Germinal center (tissue), 1 donor: ENCODE measurements around the gene TUBA8.
"Not testable (repeated sequence)": the region's sequence is repeated elsewhere in the genome, so short reads cannot be mapped to it uniquely, and the experiment has no call there.

Source experiments
- DNase-seq: peaks from one replicate; pipeline ENCODE4 v3.0.0; 2012; ENCODE audit warnings: mixed read lengths, low spot score

Gene TUBA8

GRCh38 chr22:18077639-18078328, 32.8 kb upstream of the TUBA8 start, which contains the start of gene PEX26:
TSS of gene PEX26 (plus strand) at chr22:18077990. CDS start at chr22:18078377, 387 bp downstream.
- peak; percentile 95 for DNase-seq

GRCh38 chr22:18078329-18079041, 32.1 kb upstream of the TUBA8 start:
- peak; percentile 40 for DNase-seq

- no peak for DNase-seq
These were observed 30.8 kb upstream of the TUBA8 start for GRCh38 chr22:18079706-18080233.

GRCh38 chr22:18081416-18081815, 29.2 kb upstream of the TUBA8 start:
- no peak for DNase-seq

- DNase-seq: no peak
These were observed 28.1 kb upstream of the TUBA8 start for GRCh38 chr22:18082467-18082866.

GRCh38 chr22:18083406-18083805, 27.2 kb upstream of the TUBA8 start:
- DNase-seq: no peak

- DNase-seq: no peak
These were observed 25.4 kb upstream of the TUBA8 start for GRCh38 chr22:18085188-18085587.

GRCh38 chr22:18087350-18087855, 23.2 kb upstream of the TUBA8 start:
- DNase-seq: no peak

- DNase-seq: no peak
These were observed 21.6 kb upstream of the TUBA8 start for GRCh38 chr22:18088825-18089568.

GRCh38 chr22:18090286-18090685, 20.3 kb upstream of the TUBA8 start:
- DNase-seq: no peak

GRCh38 chr22:18091478-18091877, 19.1 kb upstream of the TUBA8 start:
- DNase-seq: no peak

GRCh38 chr22:18091916-18092526, 18.6 kb upstream of the TUBA8 start:
- no peak for DNase-seq

GRCh38 chr22:18093661-18094060, 16.9 kb upstream of the TUBA8 start:
- no peak for DNase-seq

GRCh38 chr22:18095101-18095805, 15.4 kb upstream of the TUBA8 start:
- DNase-seq: no peak

GRCh38 chr22:18096823-18097222, 13.8 kb upstream of the TUBA8 start:
- DNase-seq: no peak

GRCh38 chr22:18100781-18101180, 9.8 kb upstream of the TUBA8 start:
- DNase-seq: no peak

- DNase-seq: no peak
These were observed 9.1 kb upstream of the TUBA8 start for GRCh38 chr22:18101536-18101935.

GRCh38 chr22:18103527-18104269, 6.9 kb upstream of the TUBA8 start:
- DNase-seq: no peak

- peak; percentile 24 for DNase-seq
These were observed 6.0 kb upstream of the TUBA8 start for GRCh38 chr22:18104566-18104965.

- not testable (repeated sequence) for DNase-seq
These were observed 4.6 kb upstream of the TUBA8 start for GRCh38 chr22:18105981-18106380.
